HFFc6 (cell line): ENCODE data around the gene TNS3. TPM values are rescaled to one million over a fixed set of nuclear protein-coding genes. Genes with fewer than 3 reads are reported as not detected.

Experiments
- DNase-seq: peaks from one replicate; pipeline ENCODE4 v3.0.0-alpha.2; 2018
- H3K27ac Mint-ChIP-seq: 2 replicates; pipeline ENCODE4 v1.8.0; 2020; ENCODE audit warnings: mild to moderate bottlenecking, mixed read lengths
- H3K27me3 Mint-ChIP-seq: 2 replicates; pipeline ENCODE4 v1.8.0; 2021; ENCODE audit warnings: mild to moderate bottlenecking, moderate library complexity, mixed read lengths; ENCODE audit not compliant: insufficient read depth
- H3K36me3 Mint-ChIP-seq: 2 replicates; pipeline ENCODE4 v1.8.0; 2021; ENCODE audit warnings: low read depth, mixed read lengths
- H3K4me1 Mint-ChIP-seq: 2 replicates; pipeline ENCODE4 v1.8.0; 2020; ENCODE audit warnings: low read depth, mixed read lengths
- H3K4me3 Mint-ChIP-seq: 2 replicates; pipeline ENCODE4 v1.8.0; 2020; ENCODE audit warnings: mild to moderate bottlenecking, moderate library complexity, mixed read lengths
- H3K9me3 Mint-ChIP-seq: 2 replicates; pipeline ENCODE4 v1.8.0; 2020; ENCODE audit warnings: mild to moderate bottlenecking, mixed read lengths
- total RNA-seq, 6 experiments: library from RNA; stranded (reverse); fragmentation: NEBNext Ultra II Directional; extraction: Animal tissue kit (Norgen Biotek cat#: 25700); gene quantifications; 2 replicates in 1 of 6; 3 replicates in 5 of 6; pipeline ENCODE4 v1.2.3, GENCODE V29; 2021
- TF ChIP-seq, protein P1 (sequence below): fragments of 200-600 bp; sonication (generic); IDR thresholded peaks from 2 replicates; pipeline ENCODE4 v1.5.0; 2021; ENCODE audit warnings: antibody characterized with exemption, mild to moderate bottlenecking

TNS3 gene
- total RNA-seq, 6 experiments from 2014 or later: 50.8 to 77.0 (median 67.8) TPM

DNA sequence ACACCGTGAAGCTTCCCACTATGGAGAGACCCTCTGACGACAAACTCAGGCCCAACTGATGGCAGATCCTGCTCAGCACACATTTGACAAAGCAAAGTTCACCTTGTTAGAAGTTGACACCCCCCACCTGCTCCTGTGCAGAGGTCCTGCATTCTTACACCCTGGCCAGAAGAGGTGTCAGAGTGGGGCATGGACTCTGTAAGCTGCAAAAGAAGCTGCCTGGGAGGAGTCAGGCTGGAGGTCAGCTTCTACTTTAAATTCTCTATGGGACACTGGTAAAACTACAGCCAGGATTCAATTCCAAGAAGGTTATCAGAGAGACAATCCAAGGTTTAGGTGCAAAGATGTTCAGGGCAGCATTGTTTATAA lies 20.0 kb upstream of the TNS3 start:
- Mint-ChIP-seq H3K27me3 (no peaks in the 10 kb centered on the region; the same call in none of the 2 replicates), H3K4me1 (peaks cover 73% of the 10 kb centered on the region), H3K36me3 (peaks cover 13% of the 10 kb centered on the region; the same call in 1 of the 2 replicates), H3K27ac (peak overlapping the region; percentile 95), H3K4me3 (peak overlapping the region; percentile 74), H3K9me3 (peaks cover 10% of the 10 kb centered on the region; the same call in 1 of the 2 replicates)
- TF ChIP-seq, protein P1, sequence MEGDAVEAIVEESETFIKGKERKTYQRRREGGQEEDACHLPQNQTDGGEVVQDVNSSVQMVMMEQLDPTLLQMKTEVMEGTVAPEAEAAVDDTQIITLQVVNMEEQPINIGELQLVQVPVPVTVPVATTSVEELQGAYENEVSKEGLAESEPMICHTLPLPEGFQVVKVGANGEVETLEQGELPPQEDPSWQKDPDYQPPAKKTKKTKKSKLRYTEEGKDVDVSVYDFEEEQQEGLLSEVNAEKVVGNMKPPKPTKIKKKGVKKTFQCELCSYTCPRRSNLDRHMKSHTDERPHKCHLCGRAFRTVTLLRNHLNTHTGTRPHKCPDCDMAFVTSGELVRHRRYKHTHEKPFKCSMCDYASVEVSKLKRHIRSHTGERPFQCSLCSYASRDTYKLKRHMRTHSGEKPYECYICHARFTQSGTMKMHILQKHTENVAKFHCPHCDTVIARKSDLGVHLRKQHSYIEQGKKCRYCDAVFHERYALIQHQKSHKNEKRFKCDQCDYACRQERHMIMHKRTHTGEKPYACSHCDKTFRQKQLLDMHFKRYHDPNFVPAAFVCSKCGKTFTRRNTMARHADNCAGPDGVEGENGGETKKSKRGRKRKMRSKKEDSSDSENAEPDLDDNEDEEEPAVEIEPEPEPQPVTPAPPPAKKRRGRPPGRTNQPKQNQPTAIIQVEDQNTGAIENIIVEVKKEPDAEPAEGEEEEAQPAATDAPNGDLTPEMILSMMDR: no peak
- no peak for DNase-seq

DNA sequence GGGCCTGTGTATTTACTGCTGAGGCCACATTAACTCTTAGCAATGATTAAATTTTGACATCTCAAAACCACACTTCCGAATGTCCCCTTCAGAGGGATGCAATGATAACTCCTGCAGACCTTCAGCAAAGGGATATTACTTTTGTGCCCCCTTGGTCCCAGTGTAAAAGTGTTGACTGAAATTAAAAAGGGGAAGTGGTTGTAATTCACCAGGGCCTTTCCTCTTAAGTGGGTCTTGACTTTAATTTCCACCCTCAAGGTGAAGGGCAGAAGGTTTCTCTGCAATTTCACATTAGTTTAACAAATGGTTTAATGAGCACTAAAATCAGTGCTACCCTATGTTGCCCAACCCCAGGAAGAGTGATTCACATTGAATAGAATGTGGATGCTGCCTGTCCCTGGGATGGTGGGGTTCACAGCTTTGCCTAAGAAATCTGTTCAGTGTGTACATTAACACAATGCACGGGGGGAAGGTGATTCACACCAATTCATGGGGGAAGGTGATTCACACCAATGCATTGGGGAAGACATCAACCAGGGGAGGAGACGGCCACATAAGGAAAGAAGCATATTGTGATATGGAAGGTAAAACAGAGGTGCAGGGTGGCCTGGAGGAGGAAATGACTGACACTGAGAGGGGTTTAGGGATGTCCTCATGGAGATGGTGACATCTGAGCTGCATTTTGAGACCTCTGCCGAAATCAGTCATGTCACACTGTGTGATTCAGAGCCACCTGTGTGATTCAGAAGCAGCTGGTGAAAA lies 19.4 kb upstream of the TNS3 start:
- TF ChIP-seq, protein P1: no peak
- Mint-ChIP-seq H3K9me3 (peaks cover 13% of the 10 kb centered on the region; the same call in 1 of the 2 replicates), H3K27ac (peak overlapping the region; percentile 95), H3K27me3 (no peaks in the 10 kb centered on the region; the same call in none of the 2 replicates), H3K4me1 (peaks cover 77% of the 10 kb centered on the region), H3K4me3 (peak overlapping the region; percentile 74), H3K36me3 (peaks cover 14% of the 10 kb centered on the region; the same call in 1 of the 2 replicates)
- peak; percentile 85 for DNase-seq

DNA sequence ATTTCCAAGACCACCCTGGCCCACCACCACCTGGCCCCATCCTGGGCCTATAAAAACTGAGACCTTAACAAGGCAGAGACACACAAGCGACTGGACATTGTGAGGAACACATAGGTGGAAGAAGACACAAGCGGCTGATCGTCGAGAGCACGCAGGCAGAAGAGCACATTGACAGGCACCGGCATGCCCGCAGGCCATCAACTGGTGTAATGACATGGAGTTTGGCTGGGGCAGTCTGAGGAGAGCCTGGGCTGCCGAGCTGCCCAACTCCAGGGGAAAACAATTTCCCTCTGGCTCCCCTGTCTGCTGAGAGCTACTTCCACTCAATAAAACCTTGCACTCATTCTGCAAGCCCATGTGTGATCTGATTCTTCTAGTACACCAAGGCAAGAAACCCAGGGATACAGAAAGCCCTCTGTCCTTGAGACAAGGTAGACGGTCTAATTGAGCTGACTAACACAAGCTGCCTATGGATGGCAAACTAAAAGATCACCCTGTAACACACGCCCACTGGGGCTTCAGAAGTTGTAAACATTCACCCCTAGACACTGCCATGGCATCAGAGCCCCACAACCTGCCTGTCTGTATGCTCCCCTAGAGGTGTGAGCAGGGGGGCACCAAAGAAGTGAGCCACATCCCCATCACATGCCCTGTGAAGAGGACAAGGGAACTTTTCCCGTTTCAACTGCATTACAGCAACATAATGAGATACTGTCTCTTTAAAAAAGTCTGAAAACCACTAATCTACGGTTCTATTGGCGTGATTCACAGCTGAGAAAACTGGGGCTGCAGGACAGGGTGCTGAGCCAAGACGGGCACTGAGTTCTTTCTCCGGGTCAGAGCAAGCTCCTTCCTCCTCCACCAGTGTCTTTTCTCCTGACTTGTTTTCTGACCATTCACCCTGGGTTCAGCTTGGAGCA lies 18.5 kb upstream of the TNS3 start:
- TF ChIP-seq, protein P1: no peak
- peaks cover 69% of the 10 kb centered on the region for H3K4me1 Mint-ChIP-seq
- peak overlapping the region; percentile 74 for H3K4me3 Mint-ChIP-seq
- peaks cover 14% of the 10 kb centered on the region; the same call in 1 of the 2 replicates for H3K36me3 Mint-ChIP-seq
- DNase-seq: peak; percentile 79
- no peaks in the 10 kb centered on the region; the same call in none of the 2 replicates for H3K27me3 Mint-ChIP-seq
- H3K9me3 Mint-ChIP-seq: peaks cover 15% of the 10 kb centered on the region; the same call in 1 of the 2 replicates
- peak overlapping the region; percentile 95 for H3K27ac Mint-ChIP-seq

DNA sequence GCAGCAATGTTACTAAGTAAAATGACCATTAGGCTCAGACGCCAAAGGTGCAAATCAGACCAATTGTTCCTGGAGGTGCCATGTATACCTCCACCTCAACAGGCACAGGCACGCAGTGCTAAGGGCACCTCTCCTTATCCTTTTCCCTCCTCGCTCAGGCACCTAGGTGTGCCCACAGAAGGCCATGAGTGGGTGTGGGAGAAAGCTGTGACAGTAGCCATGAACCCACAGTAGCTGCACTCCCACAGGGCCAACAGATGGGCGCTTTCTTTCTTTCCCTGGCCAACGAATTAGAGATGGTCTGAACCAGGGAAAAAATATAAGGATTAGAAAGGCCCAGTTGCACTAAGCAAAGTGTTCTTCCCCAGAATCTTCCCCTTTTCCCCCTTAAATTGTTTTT lies 15.5 kb upstream of the TNS3 start:
- Mint-ChIP-seq H3K36me3 (peaks cover 14% of the 10 kb centered on the region; the same call in 1 of the 2 replicates), H3K4me1 (peaks cover 47% of the 10 kb centered on the region), H3K4me3 (no peak overlapping the region), H3K9me3 (peaks cover 17% of the 10 kb centered on the region; the same call in 1 of the 2 replicates), H3K27me3 (peaks cover 2% of the 10 kb centered on the region), H3K27ac (no peak overlapping the region)
- TF ChIP-seq, protein P1: no peak
- DNase-seq: no peak

DNA sequence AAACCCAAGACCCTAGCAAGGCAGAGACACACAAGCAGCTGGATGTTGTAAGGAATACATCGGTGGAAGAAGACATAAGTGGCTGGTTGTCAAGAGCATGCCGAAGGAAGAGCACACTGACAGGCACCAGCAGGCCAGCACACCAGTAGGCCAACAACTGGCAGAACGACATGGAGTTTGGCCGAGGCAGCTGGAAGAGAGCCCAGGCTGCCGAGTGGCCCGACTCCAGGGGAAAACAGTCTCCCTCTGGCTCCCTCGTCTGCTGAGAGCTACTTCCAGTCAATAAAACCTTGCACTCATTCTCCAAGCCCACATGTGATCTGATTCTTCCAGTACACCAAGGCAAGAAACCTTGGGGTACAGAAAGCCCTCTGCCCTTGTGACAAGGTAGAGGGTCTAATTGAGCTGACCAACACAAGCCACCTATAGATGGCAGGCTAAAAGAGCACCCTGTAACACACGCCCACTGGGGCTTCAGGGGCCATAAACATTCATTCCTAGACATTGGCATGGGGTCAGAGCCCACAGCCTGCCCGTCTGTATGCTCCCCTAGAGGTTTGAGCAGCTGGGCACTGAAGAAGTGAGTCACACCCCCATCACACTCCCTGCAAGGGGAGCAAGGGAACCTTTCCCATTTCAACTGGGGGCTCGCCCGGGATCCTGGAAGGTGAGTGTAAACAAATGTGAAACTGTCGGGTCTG lies 14.7 kb upstream of the TNS3 start:
- H3K9me3 Mint-ChIP-seq: peaks cover 17% of the 10 kb centered on the region; the same call in 1 of the 2 replicates
- no peak for DNase-seq
- H3K36me3 Mint-ChIP-seq: peaks cover 14% of the 10 kb centered on the region; the same call in 1 of the 2 replicates
- TF ChIP-seq, protein P1: peak; percentile 14; the same call in 1 of the 2 replicates
- peaks cover 2% of the 10 kb centered on the region for H3K27me3 Mint-ChIP-seq
- no peak overlapping the region for H3K4me3 Mint-ChIP-seq
- peaks cover 47% of the 10 kb centered on the region for H3K4me1 Mint-ChIP-seq
- H3K27ac Mint-ChIP-seq: no peak overlapping the region; the same call in 1 of the 2 replicates
